Stimulated activated CD4-positive, alpha-beta T cell treated with anti-CD3 and anti-CD28 coated beads, Interleukin-12 subunit alpha, Interleukin-12 subunit beta, amount 100 ng/mL, for 24 hours (primary cell): Measurements from ENCODE around the gene VANGL1.

Source experiments
- DNase-seq, 2 experiments: peaks; one replicate each; pipeline ENCODE4 v3.0.0-alpha.2; 2020; ENCODE audit warnings: low read depth in 2 of 2

The VANGL1 gene

GRCh38 chr1:115705085-115705951 lies 63.5 kb downstream of the VANGL1 start:
- DNase-seq, result no peak

- DNase-seq, result no peak
These were observed 64.2 kb downstream of the VANGL1 start for GRCh38 chr1:115705963-115706362.

- DNase-seq, result no peak
These were observed 65.0 kb downstream of the VANGL1 start for GRCh38 chr1:115706587-115707425.

GRCh38 chr1:115710859-115711624 lies 69.3 kb downstream of the VANGL1 start:
- DNase-seq, result no peak

GRCh38 chr1:115712911-115713609 lies 71.3 kb downstream of the VANGL1 start:
- DNase-seq, result no peak

- DNase-seq, result no peak
These were observed 72.1 kb downstream of the VANGL1 start for GRCh38 chr1:115713906-115714305.

- no peak for DNase-seq
These were observed 72.9 kb downstream of the VANGL1 start for GRCh38 chr1:115714572-115715141.

- peak in 1 of 2 experiments; percentile 15 for DNase-seq
These were observed 75.8 kb downstream of the VANGL1 start for GRCh38 chr1:115717541-115717940.

GRCh38 chr1:115718011-115718754 lies 76.4 kb downstream of the VANGL1 start:
- no peak for DNase-seq

- no peak for DNase-seq
These were observed 77.5 kb downstream of the VANGL1 start for GRCh38 chr1:115719285-115719684.

- DNase-seq, result no peak
These were observed 80.5 kb downstream of the VANGL1 start for GRCh38 chr1:115722221-115722620.

- DNase-seq, result no peak
These were observed 82.0 kb downstream of the VANGL1 start for GRCh38 chr1:115723756-115724155.

- no peak for DNase-seq
These were observed 83.8 kb downstream of the VANGL1 start for GRCh38 chr1:115725600-115725999.

- DNase-seq, result no peak
These were observed 84.4 kb downstream of the VANGL1 start for GRCh38 chr1:115726161-115726560.

GRCh38 chr1:115726570-115726969 lies 84.8 kb downstream of the VANGL1 start:
- DNase-seq, result no peak

- DNase-seq, result no peak
These were observed 86.0 kb downstream of the VANGL1 start for GRCh38 chr1:115727706-115728249.

GRCh38 chr1:115728341-115728740 lies 86.6 kb downstream of the VANGL1 start:
- no peak for DNase-seq

- DNase-seq, result no peak
These were observed 88.0 kb downstream of the VANGL1 start for GRCh38 chr1:115729756-115730155.

- DNase-seq, result no peak
These were observed 90.5 kb downstream of the VANGL1 start for GRCh38 chr1:115732316-115732715.

- DNase-seq, result no peak
These were observed 99.0 kb downstream of the VANGL1 start for GRCh38 chr1:115740811-115741210.
